H1 (cell line): Measurements from ENCODE around the gene TYK2. TPM values are rescaled to one million over a fixed set of nuclear protein-coding genes. Genes with fewer than 3 reads are reported as not detected.

Source experiments
- CTCF ChIA-PET: fragments of 300-600 bp; sonication (Branson Sonifier 250); formaldehyde crosslinking; loops from one replicate; lab custom pipeline; 2021; ENCODE audit not compliant: partially characterized antibody; lab: Charles Lee
- POLR2A ChIA-PET: fragments of 300-600 bp; sonication (Branson Sonifier 250); formaldehyde crosslinking; loops from one replicate; lab custom pipeline; 2021; ENCODE audit warnings: inconsistent platforms; ENCODE audit not compliant: partially characterized antibody; lab: Charles Lee
- DNase-seq, 2 experiments: peaks; one replicate each; pipeline versions ENCODE4 v3.0.0 to v3.0.0-alpha.2; 2010 to 2022; ENCODE audit warnings: low spot score in 2 of 2, low read depth in 1 of 2, mixed read lengths in 1 of 2
- FAIRE-seq: peaks from 2 replicates; lab custom pipeline; 2011; peaks lifted over from hg19 to GRCh38; lab: Jason Lieb, UNC
- H2AFZ ChIP-seq: 2 replicates; pipeline ENCODE4 v1.8.1; 2012; ENCODE audit warnings: low read length, inconsistent platforms
- H2AK5ac ChIP-seq: 2 replicates; pipeline ENCODE4 v1.6.1; 2013; ENCODE audit warnings: low read depth, low read length
- H2BK120ac ChIP-seq: replicated peaks from 2 replicates; pipeline ENCODE3; 2013; ENCODE audit warnings: low read depth, low read length, inconsistent platforms
- H2BK12ac ChIP-seq: 2 replicates; pipeline ENCODE4 v1.6.1; 2013; ENCODE audit warnings: low read depth, low read length
- H2BK15ac ChIP-seq: 2 replicates; pipeline ENCODE4 v1.6.1; 2013; ENCODE audit warnings: low read length
- H2BK20ac ChIP-seq: 2 replicates; pipeline ENCODE4 v1.6.1; 2013; ENCODE audit warnings: low read length
- H2BK5ac ChIP-seq: 2 replicates; pipeline ENCODE4 v1.6.1; 2013; ENCODE audit warnings: low read depth, low read length
- H3K14ac ChIP-seq: 2 replicates; pipeline ENCODE4 v1.6.1; 2013; ENCODE audit warnings: inconsistent platforms; ENCODE audit not compliant: insufficient read length
- H3K18ac ChIP-seq: 2 replicates; pipeline ENCODE4 v1.6.1; 2013; ENCODE audit warnings: low read length; ENCODE audit errors: extremely low read depth
- H3K23ac ChIP-seq: 2 replicates; pipeline ENCODE4 v1.6.1; 2013; ENCODE audit warnings: inconsistent platforms; ENCODE audit not compliant: insufficient read length
- H3K23me2 ChIP-seq: 2 replicates; pipeline ENCODE4 v1.6.1; 2013; ENCODE audit warnings: low read depth, low read length
- H3K27ac ChIP-seq: 2 replicates; pipeline ENCODE4 v1.6.1; 2011; ENCODE audit warnings: low read depth, low read length, inconsistent platforms
- H3K27me3 ChIP-seq, 4 experiments: replicated peaks in 1 of 4; 1 replicate in 1 of 4; 2 replicates in 3 of 4; pipeline versions ENCODE4 v1.6.1 to v1.8.1; 2011 to 2013; ENCODE audit warnings: low read length in 3 of 4, mild to moderate bottlenecking in 3 of 4, inconsistent platforms in 2 of 4, mixed read lengths in 2 of 4, moderate library complexity in 1 of 4; ENCODE audit not compliant: control insufficient read depth in 3 of 4, insufficient read depth in 3 of 4; ENCODE audit errors: extremely low read depth in 1 of 4
- H3K36me3 ChIP-seq, 4 experiments: 2 replicates each; pipeline versions ENCODE4 v1.6.1 to v1.8.1; 2011 to 2013; ENCODE audit warnings: mild to moderate bottlenecking in 4 of 4, low read length in 3 of 4, moderate library complexity in 2 of 4, control low read depth in 1 of 4, inconsistent platforms in 1 of 4; ENCODE audit not compliant: insufficient read depth in 4 of 4, control insufficient read depth in 2 of 4
- H3K4ac ChIP-seq: replicated peaks from 2 replicates; pipeline ENCODE3; 2013; ENCODE audit warnings: low read length, low read depth, mixed read lengths, inconsistent platforms; ENCODE audit not compliant: insufficient read length
- H3K4me1 ChIP-seq, 4 experiments: replicated peaks in 1 of 4; 1 replicate in 1 of 4; 2 replicates in 3 of 4; pipeline versions ENCODE4 v1.6.1 to v1.8.1; 2011 to 2013; ENCODE audit warnings: low read length in 3 of 4, inconsistent platforms in 2 of 4, mixed read lengths in 1 of 4; ENCODE audit not compliant: insufficient read depth in 4 of 4, control insufficient read depth in 3 of 4
- H3K4me2 ChIP-seq, 2 experiments: 2 replicates each; pipeline versions ENCODE4 v1.6.1 to v1.8.1; 2011 to 2013; ENCODE audit warnings: low read depth in 2 of 2, low read length in 2 of 2, control low read depth in 1 of 2, inconsistent platforms in 1 of 2, mild to moderate bottlenecking in 1 of 2; ENCODE audit not compliant: insufficient read depth in 1 of 2
- H3K4me3 ChIP-seq, 4 experiments: fragments of 200-600, 300-600 bp in 1 of 4; sonication (generic), shearing (Covaris generic), sonication (Bioruptor Twin) in 1 of 4; 2 replicates each; pipeline versions ENCODE4 v1.5.1 to v1.8.1; 2011 to 2016; ENCODE audit warnings: low read length in 4 of 4, low read depth in 3 of 4, control low read depth in 2 of 4, inconsistent platforms in 2 of 4, mild to moderate bottlenecking in 2 of 4, mixed read lengths in 1 of 4, moderate library complexity in 1 of 4; ENCODE audit not compliant: insufficient read depth in 2 of 4; ENCODE audit errors: extremely low read depth in 1 of 4
- H3K56ac ChIP-seq: replicated peaks from 2 replicates; pipeline ENCODE3; 2013; ENCODE audit warnings: low read depth, mild to moderate bottlenecking, mixed read lengths, low read length, inconsistent platforms; ENCODE audit not compliant: insufficient read length
- H3K79me1 ChIP-seq: 2 replicates; pipeline ENCODE4 v1.6.1; 2013; ENCODE audit warnings: low read depth, low read length, control low read depth
- H3K79me2 ChIP-seq, 2 experiments: 2 replicates each; pipeline versions ENCODE4 v1.6.1 to v1.8.1; 2012 to 2013; ENCODE audit warnings: low read length in 2 of 2, mild to moderate bottlenecking in 2 of 2, inconsistent platforms in 1 of 2; ENCODE audit not compliant: insufficient read depth in 2 of 2, control insufficient read depth in 1 of 2
- H3K9ac ChIP-seq, 4 experiments: replicated peaks in 1 of 4; 1 replicate in 1 of 4; 2 replicates in 3 of 4; pipeline versions ENCODE4 v1.6.1 to v1.8.1; 2011 to 2013; ENCODE audit warnings: low read depth in 3 of 4, low read length in 3 of 4, control low read depth in 2 of 4, mild to moderate bottlenecking in 2 of 4, moderate library complexity in 2 of 4, inconsistent platforms in 1 of 4; ENCODE audit errors: extremely low read depth in 1 of 4
- H3K9me3 ChIP-seq, 2 experiments: 2 replicates each; pipeline versions ENCODE4 v1.6.1 to v1.8.1; 2012 to 2013; ENCODE audit warnings: mild to moderate bottlenecking in 2 of 2, moderate library complexity in 2 of 2, control low read depth in 1 of 2, inconsistent platforms in 1 of 2, low read depth in 1 of 2, low read length in 1 of 2, mixed read lengths in 1 of 2; ENCODE audit not compliant: insufficient read depth in 2 of 2
- H4K20me1 ChIP-seq, 2 experiments: replicated peaks in 1 of 2; 2 replicates each; pipeline versions ENCODE3 to v1.8.1; 2011 to 2013; ENCODE audit warnings: inconsistent platforms in 2 of 2, low read length in 2 of 2, mild to moderate bottlenecking in 1 of 2; ENCODE audit not compliant: insufficient read depth in 2 of 2, control insufficient read depth in 1 of 2
- H4K5ac ChIP-seq: 2 replicates; pipeline ENCODE4 v1.6.1; 2013; ENCODE audit warnings: low read length, low read depth, mixed read lengths, inconsistent platforms; ENCODE audit not compliant: insufficient read length
- H4K8ac ChIP-seq: 2 replicates; pipeline ENCODE4 v1.8.0; 2013; ENCODE audit warnings: mild to moderate bottlenecking, moderate library complexity, low read length, inconsistent platforms; ENCODE audit not compliant: insufficient read depth; ENCODE audit errors: extremely low read depth
- H4K91ac ChIP-seq: replicated peaks from 2 replicates; pipeline ENCODE3; 2013; ENCODE audit warnings: low read length, mixed read lengths, inconsistent platforms; ENCODE audit not compliant: insufficient read length
- ASH2L ChIP-seq: fragments of 200-600, 300-600 bp; sonication (generic); IDR thresholded peaks from one replicate; pipeline ENCODE4 v1.7.1; 2017; ENCODE audit warnings: low read length
- HDAC6 ChIP-seq: IDR thresholded peaks from one replicate; pipeline ENCODE4 v1.7.1; 2012; ENCODE audit warnings: low read depth, mild to moderate bottlenecking, inconsistent platforms, low read length, moderate library complexity
- KDM4A ChIP-seq: IDR thresholded peaks from one replicate; pipeline ENCODE4 v1.7.1; 2012; ENCODE audit warnings: low read depth, mild to moderate bottlenecking, moderate library complexity, low read length, inconsistent platforms; ENCODE audit not compliant: severe bottlenecking
- RBBP5 ChIP-seq: IDR thresholded peaks from 2 replicates; pipeline ENCODE4 v1.7.1; 2012; ENCODE audit warnings: low read depth, mild to moderate bottlenecking, inconsistent platforms, low read length, moderate library complexity, borderline replicate concordance
- RFX5 ChIP-seq: IDR thresholded peaks from 2 replicates; pipeline ENCODE4 v1.6.1; 2011; ENCODE audit warnings: low read depth, low read length, improper control_type of control experiment, borderline replicate concordance
- RNF2 ChIP-seq: fragments of 200-900, 300-1000 bp; sonication (generic); IDR thresholded peaks from 2 replicates; pipeline ENCODE4 v1.7.1; 2016; ENCODE audit warnings: borderline replicate concordance, low read depth, mild to moderate bottlenecking, antibody characterized with exemption, low read length; ENCODE audit not compliant: poor library complexity, severe bottlenecking; ENCODE audit errors: missing control alignments
- SIRT6 ChIP-seq: IDR thresholded peaks from one replicate; pipeline ENCODE4 v1.7.1; 2012; ENCODE audit warnings: low read length, inconsistent platforms
- SP1 ChIP-seq: IDR thresholded peaks from 2 replicates; pipeline ENCODE4 v1.6.1; 2011; ENCODE audit warnings: low read depth, low read length
- SUZ12 ChIP-seq: fragments of 200-600 bp; sonication (generic); IDR thresholded peaks from 2 replicates; pipeline ENCODE4 v1.6.1; 2012; ENCODE audit warnings: mild to moderate bottlenecking, inconsistent platforms, low read length, moderate library complexity, mixed read lengths
- USF2 ChIP-seq: IDR thresholded peaks from 2 replicates; pipeline ENCODE4 v1.6.1; 2011; ENCODE audit warnings: low read length, improper control_type of control experiment
- WGBS, 2 experiments: shearing (Covaris generic) in 1 of 2; methylation state at CpG; one replicate each; pipeline versions ENCODE4 v1.1.6 to v1.1.7; 2013 to 2015; ENCODE audit warnings: low lambda C conversion rate in 2 of 2, mixed read lengths in 2 of 2, inconsistent platforms in 1 of 2, low coverage in 1 of 2, missing lambda C conversion rate in 1 of 2; ENCODE audit not compliant: insufficient replicate concordance in 2 of 2, insufficient coverage in 1 of 2, insufficient read length in 1 of 2; ENCODE audit errors: extremely low coverage in 1 of 2, missing lambda C conversion rate in 1 of 2; 5-methylcytosine and 5-hydroxymethylcytosine counted together
- polyA plus RNA-seq, 7 experiments: library from polyadenylated mRNA; depleted of rRNA in 3 of 7; stranded (reverse) in 5 of 7; unstranded in 2 of 7; fragments of >200 nt in 5 of 7; fragments of 200-250 nt in 2 of 7; gene quantifications; 1 replicate in 5 of 7; 2 replicates in 1 of 7; 4 replicates in 1 of 7; pipeline versions ENCODE4 v1.2.1 to v1.2.3, GENCODE V29; 2011 to 2013; ENCODE audit warnings: missing spikeins in 2 of 7, mixed read lengths in 2 of 7
- total RNA-seq: library from RNA; stranded (reverse); fragmentation: NEBNext Ultra II Directional; extraction: Animal tissue kit (Norgen Biotek cat#: 25700); gene quantifications from 2 replicates; pipeline ENCODE4 v1.2.1, GENCODE V29; 2021
- TF ChIP-seq, protein P1 (sequence below): IDR thresholded peaks from 2 replicates; pipeline ENCODE4 v1.6.1; 2012; ENCODE audit warnings: low read length, inconsistent platforms

TYK2 gene
- total and polyA plus RNA-seq, 2 of the 8 experiments (the other 6 are each of a cell fraction or from before 2014, with no cell fraction given) = 32.1 to 40.8 TPM

DNA sequence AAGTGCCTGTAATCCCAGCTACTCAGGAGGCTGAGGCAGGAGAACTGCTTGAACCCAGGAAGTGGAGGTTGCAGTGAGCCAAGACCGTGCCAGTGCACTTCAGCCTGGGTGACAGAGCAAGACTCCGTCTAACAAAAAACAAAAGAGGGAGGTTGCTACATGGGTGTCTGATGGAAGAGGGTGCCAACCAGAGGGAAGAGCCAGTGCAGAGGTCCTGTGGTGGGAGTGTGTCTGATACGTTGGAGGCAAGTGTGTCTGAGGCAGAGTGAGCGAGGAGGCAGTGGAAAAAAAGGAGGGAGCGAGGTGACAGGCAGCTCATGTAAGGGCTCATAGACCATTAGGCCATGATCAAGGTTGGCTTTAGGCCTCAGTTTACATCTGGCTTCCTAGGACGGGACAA, 46.8 kb upstream of the TYK2 start:
- Histone ChIP-seq H2BK12ac (no peak overlapping the region), H3K36me3 (no peaks in the 10 kb centered on the region), H3K23ac (no peak overlapping the region), H3K23me2 (peaks cover 9% of the 10 kb centered on the region; the same call in 1 of the 2 replicates), H3K79me1 (no peaks in the 10 kb centered on the region), H3K4me1 (peaks cover 0 to 12% (median 4%) of the 10 kb centered on the region in 4 experiments; a peak in 4 of 7 replicates), H4K8ac (no peak overlapping the region), H3K79me2 (no peaks in the 10 kb centered on the region), H3K27ac (no peak overlapping the region), H2BK15ac (no peak overlapping the region), H3K27me3 (peaks cover 54 to 94% (median 79%) of the 10 kb centered on the region in 4 experiments), H3K18ac (no peak overlapping the region), H3K14ac (no peak overlapping the region), H3K4me3 (no peak overlapping the region), H3K4ac (no peak overlapping the region), H4K20me1 (peaks cover 0 to 11% of the 10 kb centered on the region in 2 experiments), H2AFZ (no peak overlapping the region), H3K9ac (no peak overlapping the region), H2BK5ac (no peak overlapping the region), H2AK5ac (no peak overlapping the region), H3K9me3 (no peaks in the 10 kb centered on the region; a peak in 1 of 4 replicates), H4K91ac (no peak overlapping the region), H3K56ac (no peak overlapping the region), H2BK120ac (no peak overlapping the region), H2BK20ac (no peak overlapping the region), H4K5ac (no peak overlapping the region), H3K4me2 (no peak overlapping the region)
- 81% methylated on average over 6 of the region's 6 CpGs; no CpG with 5 or more reads in 1 of the 2 experiments for WGBS, 2 experiments
- ChIA-PET CTCF (interaction anchor here (0.8 to 8.2 kb wide), 5 partner anchors 9 to 21 kb away, joined by 4 to 67 read pairs (median 14); partner anchors contain the start of gene PDE4A), POLR2A (interaction anchor here (0.6 kb wide), 1 partner anchor 58 kb away, joined by 3 read pairs; no protein-coding TSS in a partner anchor)
- DNase-seq = no peak
- no peak for FAIRE-seq
- no peak for TF ChIP-seq ASH2L
- no peak for TF ChIP-seq RNF2
- no peak for TF ChIP-seq SUZ12
- no peak for TF ChIP-seq SP1
- TF ChIP-seq RBBP5 = no peak
- TF ChIP-seq, protein P1, sequence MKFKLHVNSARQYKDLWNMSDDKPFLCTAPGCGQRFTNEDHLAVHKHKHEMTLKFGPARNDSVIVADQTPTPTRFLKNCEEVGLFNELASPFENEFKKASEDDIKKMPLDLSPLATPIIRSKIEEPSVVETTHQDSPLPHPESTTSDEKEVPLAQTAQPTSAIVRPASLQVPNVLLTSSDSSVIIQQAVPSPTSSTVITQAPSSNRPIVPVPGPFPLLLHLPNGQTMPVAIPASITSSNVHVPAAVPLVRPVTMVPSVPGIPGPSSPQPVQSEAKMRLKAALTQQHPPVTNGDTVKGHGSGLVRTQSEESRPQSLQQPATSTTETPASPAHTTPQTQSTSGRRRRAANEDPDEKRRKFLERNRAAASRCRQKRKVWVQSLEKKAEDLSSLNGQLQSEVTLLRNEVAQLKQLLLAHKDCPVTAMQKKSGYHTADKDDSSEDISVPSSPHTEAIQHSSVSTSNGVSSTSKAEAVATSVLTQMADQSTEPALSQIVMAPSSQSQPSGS = no peak
- TF ChIP-seq RFX5 = no peak
- no peak for TF ChIP-seq KDM4A
- TF ChIP-seq SIRT6 = no peak
- no peak for TF ChIP-seq USF2
- TF ChIP-seq HDAC6 = no peak
